GOT3 (cell line): ENCODE data around the gene NR3C1.

Source experiments
- DNase-seq: peaks from one replicate; lab custom pipeline; 2025; ENCODE audit warnings: mixed read lengths; lab: John Stamatoyannopoulos, UW

NR3C1 gene

DNA sequence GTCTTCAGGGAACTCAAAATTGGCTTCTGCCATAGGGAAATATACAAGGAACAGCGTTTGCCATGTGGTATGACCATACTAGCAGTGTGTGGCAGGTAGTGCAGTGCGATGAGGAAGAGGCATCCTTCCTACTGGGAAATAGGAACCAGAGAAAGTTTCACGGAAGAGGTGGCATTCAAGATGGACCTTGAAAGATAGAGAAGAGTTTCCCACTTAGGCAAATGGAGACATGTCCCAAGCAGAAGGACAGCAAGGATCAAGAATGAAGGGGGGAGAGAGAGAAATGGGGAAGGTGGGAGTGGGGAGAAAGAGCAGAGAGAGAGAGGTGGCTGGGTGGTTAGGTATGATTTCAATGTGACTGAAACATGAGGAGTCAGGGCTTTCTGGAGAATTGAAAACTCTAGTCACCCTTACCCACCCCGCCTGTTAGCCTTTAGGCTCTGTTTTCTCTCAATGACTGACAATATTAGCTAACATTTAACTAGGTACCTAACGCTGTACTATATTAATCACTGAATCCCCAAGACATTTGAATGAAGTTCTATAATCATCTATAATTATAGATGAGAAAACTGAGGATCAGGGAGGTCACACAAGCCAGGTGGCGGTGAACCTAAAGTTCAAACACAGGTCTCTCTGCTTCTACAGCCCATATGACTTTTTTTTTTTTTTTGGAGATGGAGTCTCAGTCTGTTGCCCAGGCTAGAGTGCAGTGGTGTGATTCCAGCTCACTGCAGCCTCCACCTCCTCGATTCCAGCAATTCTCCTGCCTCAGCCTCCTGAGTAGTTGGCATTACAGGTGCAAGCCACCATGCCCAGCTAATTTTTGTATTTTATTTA, 171.3 kb downstream of the NR3C1 start:
- DNase-seq = no peak

GRCh38 chr5:143231416-143231815, 172.1 kb downstream of the NR3C1 start:
- no peak for DNase-seq

DNA sequence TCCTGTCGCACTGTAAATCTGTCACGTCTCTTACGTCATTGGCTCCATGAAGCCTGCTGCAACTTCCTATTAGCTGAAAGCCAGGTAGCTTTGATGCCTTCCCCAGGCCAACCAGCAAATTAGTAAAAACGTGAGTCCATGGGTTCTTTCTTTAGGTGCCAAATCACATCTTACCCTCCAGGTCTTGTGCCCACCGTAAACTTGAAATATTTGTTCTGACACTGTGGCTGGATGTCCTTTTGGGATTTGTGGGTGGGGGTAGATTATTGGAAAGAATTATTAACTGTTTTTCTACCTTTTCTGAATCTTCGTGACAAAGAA, 172.8 kb downstream of the NR3C1 start:
- DNase-seq = no peak

GRCh38 chr5:143229896-143230675, 173.4 kb downstream of the NR3C1 start:
- no peak for DNase-seq

- no peak for DNase-seq
Measured at GRCh38 chr5:143229426-143229895, 174.0 kb downstream of the NR3C1 start.

GRCh38 chr5:143228597-143229293, 174.7 kb downstream of the NR3C1 start:
- DNase-seq = no peak
